Activated CD4-positive, alpha-beta T cell treated with anti-CD3 and anti-CD28 coated beads for 4 hours (primary cell): ENCODE measurements around the gene A4GNT.
A peak's percentile ranks its signal among the peaks of the same experiment; 100 is the strongest.
"Not testable (repeated sequence)": the region's sequence is repeated elsewhere in the genome, so short reads cannot be mapped to it uniquely, and the experiment has no call there.

ENCODE experiments used
- DNase-seq, 2 donors: peaks; one replicate each; pipeline ENCODE4 v3.0.0-alpha.2; 2020

A4GNT gene

GRCh38 chr3:138118612-138119422, 13.4 kb downstream of the A4GNT start:
- peak; percentile 19 to 54 for DNase-seq

GRCh38 chr3:138114988-138115971, 16.9 kb downstream of the A4GNT start, which contains the start of gene DZIP1L:
Gene DZIP1L, minus strand, starts transcription at chr3:138115608. Its CDS starts 11,637 bp downstream, at chr3:138103971.
- peak in 1 of 2 donors; percentile 9 for DNase-seq

DNA sequence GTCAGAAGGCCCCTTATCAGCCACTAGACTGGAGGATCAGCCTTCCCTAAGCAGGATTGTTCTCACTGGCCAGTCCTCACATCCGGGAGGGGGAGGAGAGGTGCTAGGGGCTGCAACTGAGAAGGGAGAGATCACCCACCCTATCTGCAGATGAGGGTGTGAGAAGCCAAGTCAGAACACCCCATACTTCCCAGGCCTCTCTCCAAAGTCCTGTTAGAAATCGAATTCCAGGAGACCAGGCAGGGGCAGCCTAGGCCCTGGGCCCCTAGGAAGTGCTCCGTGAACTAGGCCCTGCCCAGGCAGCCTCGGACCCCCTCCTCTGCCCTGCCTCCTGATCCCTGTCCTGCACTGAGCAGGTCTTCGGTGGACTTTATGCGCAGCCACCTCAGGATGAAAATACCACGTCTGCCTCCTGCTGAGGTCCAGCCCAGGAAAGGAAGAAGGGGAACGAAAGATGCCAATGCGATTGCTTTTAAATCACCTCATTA, 17.7 kb downstream of the A4GNT start:
- DNase-seq = no peak

DNA sequence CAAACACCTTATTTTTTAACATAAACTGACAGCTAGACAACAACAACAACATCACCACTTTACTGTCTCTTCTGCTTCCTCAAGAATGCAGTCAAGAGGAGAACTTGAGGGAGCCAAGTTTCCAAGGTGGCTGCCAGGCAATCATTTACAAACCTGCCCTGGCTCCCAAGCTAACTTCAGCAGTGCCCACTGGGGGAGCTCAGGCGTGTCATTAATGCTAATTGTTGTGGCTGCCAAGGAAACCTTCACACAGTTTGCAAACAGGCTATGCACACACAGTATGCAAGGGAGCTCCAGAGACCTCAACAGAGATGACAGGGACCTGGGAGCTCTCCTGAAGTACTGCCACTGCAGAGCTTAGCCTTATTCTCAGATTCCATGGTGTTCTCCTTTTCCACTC, 18.9 kb downstream of the A4GNT start:
- DNase-seq = no peak

- DNase-seq = no peak
Measured at GRCh38 chr3:138112362-138112761, 19.8 kb downstream of the A4GNT start.

GRCh38 chr3:138105598-138105997, 26.6 kb downstream of the A4GNT start:
- DNase-seq = no peak

DNA sequence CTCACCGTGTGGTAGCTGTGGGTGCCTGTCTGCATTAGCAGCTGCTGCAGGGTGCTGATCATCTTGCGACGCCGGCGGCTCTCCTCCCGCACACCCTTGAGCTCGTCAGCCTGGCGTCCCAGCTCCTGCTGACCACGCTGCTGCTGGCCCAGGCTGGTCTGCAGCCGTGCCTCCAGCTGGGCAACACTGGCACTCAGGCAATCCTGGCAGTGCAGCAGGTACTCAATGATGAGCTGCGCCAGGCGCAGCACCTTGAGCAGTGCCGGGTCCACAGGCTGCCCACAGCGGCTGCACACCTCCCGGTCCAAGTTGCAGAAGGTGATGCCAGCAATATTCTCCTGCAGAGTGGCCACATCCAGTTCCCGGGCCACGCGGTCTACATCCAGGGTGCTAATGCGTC, 28.7 kb downstream of the A4GNT start:
- DNase-seq = no peak

DNA sequence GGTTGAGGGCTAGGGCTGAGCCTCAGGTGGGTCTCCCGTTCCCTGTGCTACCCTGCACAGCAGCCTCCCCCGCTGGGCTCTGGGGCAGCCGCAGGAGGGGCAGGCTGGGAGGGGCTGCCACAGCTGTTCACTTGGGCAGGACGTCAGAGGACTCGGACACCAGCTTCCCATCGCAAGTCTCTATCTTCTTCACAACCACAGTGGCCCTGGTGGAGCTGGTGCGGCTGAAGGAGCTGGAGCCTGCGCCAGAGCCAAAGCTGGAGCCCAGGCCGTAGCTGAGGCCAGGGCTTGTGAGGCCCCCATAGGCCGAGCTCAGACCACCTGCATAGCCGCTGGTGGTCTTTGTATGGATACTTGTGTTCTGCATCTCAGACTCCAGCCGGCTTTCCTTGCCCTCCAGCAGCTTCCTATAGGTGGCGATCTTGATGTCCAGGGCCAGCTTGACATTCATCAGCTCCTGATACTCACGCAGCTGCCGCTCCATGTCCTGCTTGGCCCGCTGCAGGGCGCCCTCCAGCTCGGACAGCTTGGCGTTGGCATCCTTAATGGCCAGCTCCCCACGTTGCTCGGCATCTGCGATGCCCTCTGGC, 30.7 kb downstream of the A4GNT start:
- not testable (repeated sequence) for DNase-seq

DNA sequence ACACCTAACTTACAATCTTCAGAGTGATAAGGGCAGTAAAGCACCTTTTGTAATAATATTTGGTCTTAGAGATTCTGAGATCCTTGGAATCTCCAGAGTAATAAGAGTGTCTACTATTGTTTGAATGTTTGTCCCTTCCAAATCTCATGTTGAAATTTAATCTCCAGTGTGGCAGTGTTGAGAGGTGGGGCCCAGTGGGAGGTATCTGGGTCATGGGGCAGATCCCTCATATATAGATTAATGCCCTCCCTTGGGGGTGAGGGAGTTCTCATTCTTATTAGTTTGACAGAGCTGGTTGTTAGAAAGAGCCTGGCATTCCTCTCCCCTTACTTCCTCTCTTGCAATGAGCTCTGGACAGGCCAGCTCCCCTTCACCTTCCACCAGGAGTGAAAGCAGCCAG, 32.8 kb downstream of the A4GNT start:
- no peak for DNase-seq

DNA sequence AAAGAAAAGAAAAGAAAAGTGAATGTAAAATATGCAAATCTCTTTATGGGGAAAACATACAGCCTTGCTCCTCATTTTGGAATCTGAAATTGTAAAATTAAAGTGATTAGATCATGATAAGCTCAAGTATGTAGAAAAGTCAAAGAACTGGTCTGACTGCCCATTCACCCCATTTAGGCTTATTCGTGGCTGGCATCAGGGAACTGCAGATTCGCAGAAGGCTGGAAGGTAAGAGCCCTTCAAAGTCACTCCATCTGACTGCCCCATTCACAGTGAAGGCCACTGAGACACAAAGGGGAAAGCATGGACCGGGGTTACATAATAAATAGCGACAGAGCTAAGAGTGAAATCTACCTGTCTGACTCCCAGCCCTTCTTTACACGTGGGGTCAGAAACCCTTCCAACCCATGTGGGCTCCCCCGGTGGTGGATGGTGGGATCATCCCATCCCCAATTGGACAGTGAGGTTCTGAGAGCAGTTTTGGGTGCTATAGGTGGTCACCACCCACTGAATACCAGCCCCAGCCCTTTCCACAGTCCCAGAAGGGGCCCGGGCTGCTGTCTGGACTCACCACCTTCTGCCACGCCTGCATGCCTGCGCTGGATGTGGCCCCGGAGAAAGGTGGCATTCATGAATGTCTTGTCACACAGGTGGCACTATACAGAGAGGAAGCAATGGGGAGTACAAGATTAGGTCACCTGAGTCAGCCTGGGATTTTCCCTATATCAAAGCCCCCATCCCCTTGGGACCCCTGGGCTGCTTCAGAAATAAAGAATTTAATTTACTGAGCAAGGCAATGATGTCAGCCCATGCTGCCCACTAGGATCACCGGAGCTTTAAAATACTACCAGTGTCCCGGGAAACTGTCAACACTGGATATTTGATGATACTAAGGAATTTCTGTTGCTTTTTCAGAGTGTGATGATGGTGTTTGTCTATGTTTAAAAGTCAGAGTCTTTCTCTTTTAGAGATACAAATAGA, 34.7 kb downstream of the A4GNT start:
- DNase-seq = no peak

DNA sequence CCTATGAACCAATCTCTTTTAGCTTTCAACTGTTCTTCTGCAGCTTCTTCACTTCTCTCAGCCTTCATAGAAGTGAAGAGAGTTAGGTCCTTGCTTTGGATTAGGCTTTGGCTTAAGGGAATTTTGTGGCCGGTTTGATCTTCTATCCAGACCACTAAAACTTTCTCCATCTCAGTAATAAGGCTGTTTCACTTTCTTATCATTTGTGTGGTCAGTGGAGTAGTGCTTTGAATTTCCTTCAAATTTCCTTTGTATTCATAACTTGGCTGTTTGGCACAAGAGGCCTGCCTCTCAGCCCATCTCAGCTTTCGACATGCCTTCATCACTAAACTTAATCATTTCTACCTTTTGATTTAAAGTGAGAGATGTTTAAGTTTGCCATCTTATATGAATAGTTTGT, 38.5 kb downstream of the A4GNT start:
- DNase-seq = no peak

DNA sequence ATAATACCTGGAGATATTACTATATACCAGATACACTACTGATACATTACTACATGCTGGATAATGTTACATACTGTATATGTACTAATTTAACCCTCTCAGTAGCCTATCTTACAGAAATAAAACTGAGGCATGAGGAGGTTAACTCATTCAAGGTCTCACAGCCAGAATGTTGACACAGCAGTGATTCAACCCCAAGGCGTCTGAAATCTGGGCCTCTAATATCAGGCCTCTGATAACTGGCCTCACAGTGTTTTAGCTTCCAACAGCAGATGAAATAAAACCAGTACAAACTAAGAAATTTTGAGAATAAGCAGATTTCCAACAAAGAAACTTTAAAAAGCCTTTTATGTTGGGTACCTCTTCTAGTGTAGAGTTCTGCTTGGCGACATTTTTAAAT, 40.2 kb downstream of the A4GNT start:
- no peak for DNase-seq

DNA sequence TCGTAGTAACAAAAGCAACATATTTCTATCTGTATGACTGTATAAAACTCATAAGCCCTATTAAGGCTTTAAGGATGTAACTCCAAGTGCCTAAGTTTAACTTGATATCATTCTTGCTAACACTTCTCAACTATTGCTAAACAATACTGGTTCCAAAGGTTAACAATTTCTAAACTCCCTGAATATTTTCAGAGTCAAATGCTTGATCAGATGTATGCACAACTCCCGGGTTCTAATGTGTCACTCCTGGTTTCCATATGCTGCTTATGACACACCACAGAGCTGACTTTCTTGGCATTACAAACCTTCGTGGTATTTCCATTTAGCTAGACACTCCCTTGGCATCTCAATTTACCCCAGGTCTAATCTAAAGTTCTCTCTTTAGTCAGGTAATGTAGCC, 43.1 kb downstream of the A4GNT start:
- DNase-seq = no peak

DNA sequence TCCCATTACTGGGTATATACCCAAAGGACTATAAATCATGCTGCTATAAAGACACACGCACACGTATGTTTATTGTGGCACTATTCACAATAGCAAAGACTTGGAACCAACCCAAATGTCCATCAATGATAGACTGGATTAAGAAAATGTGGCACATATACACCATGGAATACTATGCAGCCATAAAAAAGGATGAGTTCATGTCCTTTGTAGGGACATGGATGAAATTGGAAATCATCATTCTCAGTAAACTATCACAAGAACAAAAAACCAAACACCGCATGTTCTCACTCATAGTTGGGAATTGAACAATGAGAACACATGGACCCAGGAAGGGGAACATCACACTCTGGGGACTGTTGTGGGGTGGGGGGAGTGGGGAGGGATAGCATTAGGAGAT, 46.4 kb downstream of the A4GNT start:
- not testable (repeated sequence) for DNase-seq

GRCh38 chr3:138084196-138084595, 48.0 kb downstream of the A4GNT start:
- no peak for DNase-seq

DNA sequence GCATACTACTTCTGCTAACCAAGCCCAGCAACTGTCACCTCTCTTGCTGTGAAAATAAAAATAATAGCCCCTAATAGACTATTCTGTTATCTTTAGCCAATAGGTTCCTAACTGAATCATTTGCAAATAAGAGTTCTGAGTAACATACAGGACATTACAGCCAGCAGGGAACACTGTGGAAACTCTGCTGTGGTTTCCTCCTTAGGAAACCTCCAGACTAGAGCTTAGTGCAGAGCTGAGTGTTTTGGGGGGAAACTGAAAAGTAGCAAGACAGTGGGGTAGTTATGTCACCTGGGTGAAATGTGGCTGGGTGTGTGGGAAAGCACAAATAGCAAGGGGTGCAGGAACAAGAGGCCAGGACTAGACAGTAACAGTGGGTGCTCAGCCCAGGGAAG, 49.2 kb downstream of the A4GNT start:
- no peak for DNase-seq

- no peak for DNase-seq
Measured at GRCh38 chr3:138082085-138082991, 49.9 kb downstream of the A4GNT start.

- DNase-seq = no peak
Measured at GRCh38 chr3:138081371-138082084, 50.7 kb downstream of the A4GNT start.

DNA sequence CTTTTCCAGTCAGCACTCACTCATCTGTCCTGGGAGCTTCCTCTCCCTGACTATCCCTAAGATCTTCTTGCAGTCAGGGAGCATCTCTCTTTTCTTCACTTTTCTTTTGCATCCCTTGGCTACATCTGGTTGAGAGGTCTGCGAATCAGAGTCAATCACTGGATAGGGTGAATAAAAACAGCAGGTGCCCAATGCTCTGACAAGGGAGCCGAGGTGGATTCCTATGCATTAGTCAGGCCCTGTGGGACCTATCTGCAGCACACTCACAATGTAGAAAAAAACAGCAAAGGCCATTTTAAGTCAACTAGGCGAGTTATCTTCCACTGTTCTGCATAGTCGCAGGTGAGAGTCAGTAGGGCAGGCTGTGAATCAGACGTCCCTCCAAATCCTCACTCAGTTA, 52.3 kb downstream of the A4GNT start:
- no peak for DNase-seq

DNA sequence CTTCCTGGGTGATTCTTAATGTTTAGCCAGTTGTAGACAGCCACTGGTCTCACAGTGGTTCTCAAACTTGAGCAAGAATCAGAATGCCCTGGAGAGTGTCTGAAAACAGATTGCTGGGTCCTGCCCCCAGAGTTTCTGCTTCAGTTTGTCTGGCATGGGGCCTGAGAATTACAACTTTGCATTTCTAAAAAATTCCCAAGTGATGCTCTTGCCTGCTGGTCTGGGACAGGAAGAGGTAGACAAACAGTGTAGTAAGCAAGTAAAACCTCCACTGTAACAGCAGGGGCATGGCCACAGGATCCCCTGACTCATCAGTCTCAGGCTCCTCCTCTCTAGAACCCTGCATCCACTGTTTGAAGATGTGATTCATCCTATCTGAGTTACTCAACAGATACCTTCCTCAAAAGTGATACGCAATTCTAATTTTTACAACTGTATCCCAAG, 53.3 kb downstream of the A4GNT start:
- no peak for DNase-seq
